AG04450 (cell line): ENCODE data around the gene IGDCC3. TPM values are rescaled to one million over a fixed set of nuclear protein-coding genes. Genes with fewer than 3 reads are reported as not detected.
"Not testable (repeated sequence)": the region's sequence is repeated elsewhere in the genome, so short reads cannot be mapped to it uniquely, and the experiment has no call there.

Experiments used
- CTCF ChIA-PET: fragments of 300-600, 350-600 bp; formaldehyde crosslinking; extraction: SDS; loops from one replicate; lab custom pipeline; 2022; ENCODE audit warnings: antibody characterized with exemption, inconsistent platforms; lab: Charles Lee
- POLR2A ChIA-PET: fragments of 350-600 bp; formaldehyde crosslinking; extraction: SDS; loops from one replicate; lab custom pipeline; 2021; ENCODE audit warnings: antibody characterized with exemption, inconsistent platforms; lab: Yijun Ruan, JAX
- DNase-seq: peaks from one replicate; pipeline ENCODE4 v3.0.0-alpha.2; 2011; ENCODE audit warnings: low read depth, low spot score
- H3K27ac ChIP-seq: one replicate; pipeline ENCODE4 v1.5.1; 2012; ENCODE audit warnings: low read depth, low read length, control low read depth
- H3K27me3 ChIP-seq: one replicate; pipeline ENCODE4 v1.6.0; 2012; ENCODE audit warnings: low read length; ENCODE audit not compliant: control insufficient read depth, insufficient read depth
- H3K4me3 ChIP-seq: 2 replicates; pipeline ENCODE4 v1.5.1; 2011; ENCODE audit warnings: mild to moderate bottlenecking, low read depth, low read length, control low read depth
- H3K9me3 ChIP-seq: 2 replicates; pipeline ENCODE4 v1.5.1; 2012; ENCODE audit warnings: low read length; ENCODE audit not compliant: control insufficient read depth, insufficient read depth
- polyA plus RNA-seq: library from polyadenylated mRNA; depleted of rRNA; stranded (reverse); fragments of >200 nt; gene quantifications from 2 replicates; pipeline ENCODE4 v1.2.3, GENCODE V29; 2011
- TF ChIP-seq, protein P1 (sequence below): IDR thresholded peaks from 2 replicates; pipeline ENCODE4 v1.5.1; 2011; ENCODE audit warnings: low read depth, low read length, control low read depth, inconsistent platforms

The IGDCC3 gene
- polyA plus RNA-seq, 1 experiment: 0.11 TPM

DNA sequence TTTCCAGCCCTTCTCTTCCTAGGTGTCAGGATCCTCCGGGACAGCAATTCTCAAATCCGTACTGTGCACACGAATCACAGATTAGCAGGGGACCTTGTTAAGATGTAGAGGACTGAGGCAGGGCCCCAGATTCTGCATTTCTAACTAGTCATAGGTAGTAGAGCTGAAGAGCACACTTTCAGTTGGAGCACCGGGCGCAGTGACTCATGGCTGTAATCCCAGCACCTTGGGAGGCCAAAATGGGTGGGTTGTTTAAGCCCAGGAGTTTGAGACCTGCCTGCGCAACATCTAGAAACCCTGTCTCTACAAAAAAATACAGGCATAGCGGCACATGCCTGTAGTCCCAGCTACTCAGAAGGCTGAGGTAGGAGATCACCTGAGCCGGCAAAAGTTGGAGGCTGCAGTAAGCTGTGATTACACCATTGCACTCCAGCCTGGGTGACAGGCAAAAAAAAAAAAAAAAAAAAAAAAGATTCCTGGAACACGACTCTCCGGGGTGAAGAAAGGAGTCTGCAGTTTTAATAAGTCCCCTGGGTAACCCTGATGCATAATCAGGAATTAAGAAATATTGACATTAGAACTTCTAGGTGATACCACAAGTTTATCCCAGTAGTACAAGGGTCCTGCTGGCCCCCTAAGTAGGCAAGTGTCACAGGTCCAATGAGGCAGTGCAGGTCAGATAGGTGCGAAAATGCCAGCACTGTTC, 21.4 kb upstream of the IGDCC3 start:
- TF ChIP-seq, protein P1, sequence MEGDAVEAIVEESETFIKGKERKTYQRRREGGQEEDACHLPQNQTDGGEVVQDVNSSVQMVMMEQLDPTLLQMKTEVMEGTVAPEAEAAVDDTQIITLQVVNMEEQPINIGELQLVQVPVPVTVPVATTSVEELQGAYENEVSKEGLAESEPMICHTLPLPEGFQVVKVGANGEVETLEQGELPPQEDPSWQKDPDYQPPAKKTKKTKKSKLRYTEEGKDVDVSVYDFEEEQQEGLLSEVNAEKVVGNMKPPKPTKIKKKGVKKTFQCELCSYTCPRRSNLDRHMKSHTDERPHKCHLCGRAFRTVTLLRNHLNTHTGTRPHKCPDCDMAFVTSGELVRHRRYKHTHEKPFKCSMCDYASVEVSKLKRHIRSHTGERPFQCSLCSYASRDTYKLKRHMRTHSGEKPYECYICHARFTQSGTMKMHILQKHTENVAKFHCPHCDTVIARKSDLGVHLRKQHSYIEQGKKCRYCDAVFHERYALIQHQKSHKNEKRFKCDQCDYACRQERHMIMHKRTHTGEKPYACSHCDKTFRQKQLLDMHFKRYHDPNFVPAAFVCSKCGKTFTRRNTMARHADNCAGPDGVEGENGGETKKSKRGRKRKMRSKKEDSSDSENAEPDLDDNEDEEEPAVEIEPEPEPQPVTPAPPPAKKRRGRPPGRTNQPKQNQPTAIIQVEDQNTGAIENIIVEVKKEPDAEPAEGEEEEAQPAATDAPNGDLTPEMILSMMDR: no peak

DNA sequence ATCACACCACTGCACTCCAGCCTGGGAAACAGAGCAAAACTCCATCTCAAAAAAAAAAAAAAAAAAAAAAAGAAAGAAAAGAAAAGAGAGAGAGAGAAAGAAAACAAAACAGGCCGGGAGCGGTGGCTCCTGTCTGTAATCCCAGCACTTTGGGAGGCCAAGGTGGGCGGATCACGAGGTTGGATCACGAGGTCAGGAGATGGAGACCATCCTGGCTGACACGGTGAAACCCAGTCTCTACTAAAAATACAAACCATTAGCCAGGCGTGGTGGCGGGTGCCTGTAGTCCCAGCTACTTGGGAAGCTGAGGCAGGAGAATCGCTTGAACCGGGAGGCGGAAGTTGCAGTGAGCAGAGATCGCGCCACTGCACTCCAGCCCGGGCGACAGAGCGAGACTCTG, 20.7 kb upstream of the IGDCC3 start:
- DNase-seq, H3K4me3 ChIP-seq, H3K27ac ChIP-seq, H3K9me3 ChIP-seq: not testable (repeated sequence)
- H3K27me3 ChIP-seq: peaks cover 27% of the 10 kb centered on the region
- POLR2A ChIA-PET: interaction anchor here (0.5 kb wide), 1 partner anchor 40 kb away, joined by 3 read pairs; no protein-coding TSS in a partner anchor
- CTCF ChIA-PET: interaction anchor here (4.0 kb wide), 1 partner anchor 79 kb away, joined by 56 read pairs; no protein-coding TSS in a partner anchor

More for the DNA sequence above, 21.4 kb upstream of the IGDCC3 start:
- no peak overlapping the region for H3K27ac ChIP-seq
- ChIA-PET CTCF (interaction anchor here (0.8 to 4.0 kb wide), 5 partner anchors 10 to 182 kb away, joined by 3 to 56 read pairs (median 9); no protein-coding TSS in a partner anchor), POLR2A (interaction anchor here (0.5 kb wide), 1 partner anchor 40 kb away, joined by 3 read pairs; no protein-coding TSS in a partner anchor)
- no peak overlapping the region for H3K4me3 ChIP-seq
- peaks cover 28% of the 10 kb centered on the region for H3K27me3 ChIP-seq
- DNase-seq: no peak
- H3K9me3 ChIP-seq: no peaks in the 10 kb centered on the region

DNA sequence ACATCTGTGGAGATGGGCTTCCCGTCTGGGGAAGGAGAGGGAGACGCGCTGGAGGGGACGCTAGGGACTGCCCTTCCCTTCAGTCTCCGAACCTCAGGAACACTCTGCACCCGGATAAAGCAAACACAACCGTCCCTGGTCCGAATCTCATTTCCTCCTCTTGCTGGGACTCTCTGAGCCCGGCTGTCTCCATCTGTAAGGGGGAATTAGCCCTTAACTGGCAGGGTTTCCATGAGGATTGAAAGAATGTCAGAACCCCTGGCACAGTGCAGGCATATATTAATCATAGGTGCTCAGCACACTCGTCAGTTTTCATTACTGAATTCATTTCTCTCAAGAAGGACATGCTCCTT, 19.1 kb upstream of the IGDCC3 start:
- TF ChIP-seq, protein P1: no peak
- Histone ChIP-seq H3K4me3 (no peak overlapping the region), H3K27me3 (peaks cover 32% of the 10 kb centered on the region), H3K9me3 (no peaks in the 10 kb centered on the region), H3K27ac (no peak overlapping the region)
- ChIA-PET POLR2A (interaction anchor here (0.7 kb wide), 1 partner anchor 40 kb away, joined by 3 read pairs; no protein-coding TSS in a partner anchor), CTCF (no interaction called here)
- DNase-seq: no peak

DNA sequence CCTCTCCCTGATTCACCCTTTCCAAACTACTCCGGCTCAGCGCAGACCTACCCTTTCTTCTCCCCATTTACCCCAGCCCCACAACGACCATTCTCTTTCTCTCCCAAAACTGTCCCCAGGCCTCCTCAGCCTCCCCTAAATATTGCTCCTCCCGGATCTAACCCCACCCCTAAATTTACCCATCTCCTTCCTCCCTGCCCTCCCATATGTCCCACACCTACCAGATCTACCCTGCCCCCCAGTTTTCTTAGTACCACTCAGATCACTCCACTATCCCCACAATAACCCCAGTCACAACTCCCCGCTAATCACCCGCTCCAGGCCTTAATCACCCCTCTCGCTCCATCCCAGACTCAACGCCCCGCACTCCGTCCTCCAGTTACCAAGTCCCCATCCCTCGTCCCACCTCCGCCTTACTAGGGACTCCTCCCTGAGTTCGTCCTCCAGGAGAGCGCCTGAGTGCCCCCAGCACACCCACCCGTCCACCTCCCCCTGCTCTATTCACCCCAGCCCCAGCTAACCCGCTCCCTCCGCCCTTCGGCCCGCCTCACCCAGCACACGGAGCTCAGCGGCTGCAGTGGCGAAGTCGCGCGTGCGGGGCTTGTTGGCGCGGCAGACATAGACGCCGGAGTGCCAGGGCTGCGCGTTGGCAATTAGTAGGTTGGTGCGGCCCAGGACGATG, 18.6 kb upstream of the IGDCC3 start:
- ChIA-PET CTCF (no interaction called here), POLR2A (interaction anchor here (0.7 kb wide), 1 partner anchor 39 kb away, joined by 3 read pairs; no protein-coding TSS in a partner anchor)
- Histone ChIP-seq H3K9me3 (no peaks in the 10 kb centered on the region), H3K27ac (no peak overlapping the region), H3K4me3 (no peak overlapping the region), H3K27me3 (peaks cover 33% of the 10 kb centered on the region)
- TF ChIP-seq, protein P1: no peak
- no peak for DNase-seq

DNA sequence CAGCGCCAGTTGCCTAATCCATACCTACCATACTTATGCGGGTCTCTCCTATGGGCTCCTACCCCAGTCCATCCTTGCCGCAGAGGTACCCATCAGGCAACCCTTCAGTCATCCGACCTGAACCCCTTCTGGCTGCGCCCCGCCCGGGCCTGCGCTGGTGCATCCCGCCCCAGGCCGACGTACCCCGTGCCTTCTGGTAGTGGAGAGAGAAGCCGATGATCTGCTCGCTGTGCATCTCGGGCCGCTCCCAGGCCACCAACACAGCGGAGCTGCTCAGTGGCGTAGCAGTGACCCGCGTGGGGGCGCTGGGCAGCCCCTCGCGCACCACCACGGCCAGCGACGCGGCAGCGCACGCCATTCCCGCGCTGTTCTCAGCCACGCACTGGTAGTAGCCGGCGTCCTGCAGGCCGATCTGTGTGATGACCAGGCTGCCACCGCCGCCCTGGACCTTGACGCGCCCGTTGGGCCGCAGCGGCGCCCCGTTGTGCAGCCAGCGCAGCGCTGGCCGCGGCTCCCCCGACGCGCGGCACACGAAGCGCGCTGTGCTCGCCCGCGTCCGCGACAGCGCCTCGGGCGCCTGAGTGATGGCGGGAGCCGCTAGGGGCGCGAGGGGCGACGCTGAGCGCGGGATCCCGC, 17.9 kb upstream of the IGDCC3 start:
- Histone ChIP-seq H3K27ac (no peak overlapping the region), H3K4me3 (no peak overlapping the region), H3K9me3 (no peaks in the 10 kb centered on the region), H3K27me3 (peaks cover 37% of the 10 kb centered on the region)
- ChIA-PET POLR2A (no interaction called here), CTCF (interaction anchor here (2.0 to 3.4 kb wide), 2 partner anchors 10 to 77 kb away, joined by 9 to 15 read pairs; no protein-coding TSS in a partner anchor)
- TF ChIP-seq, protein P1: no peak
- DNase-seq: no peak
